Fibroblast of skin of right biceps (primary cell): ENCODE data around the gene EMC6.

ENCODE experiments used
- DNase-seq: peaks from one replicate; pipeline ENCODE4 v3.0.0-alpha.2; 2013

The EMC6 gene

GRCh38 chr17:3668279-3669084 lies at the start of gene EMC6, which contains the start of gene TAX1BP3:
Gene EMC6, plus strand, starts transcription at chr17:3668812. Its CDS starts 335 bp downstream, at chr17:3669147.
Gene TAX1BP3, minus strand, starts transcription at chr17:3668578. Its CDS starts 52 bp downstream, at chr17:3668526.
- DNase-seq = peak; percentile 97

DNA sequence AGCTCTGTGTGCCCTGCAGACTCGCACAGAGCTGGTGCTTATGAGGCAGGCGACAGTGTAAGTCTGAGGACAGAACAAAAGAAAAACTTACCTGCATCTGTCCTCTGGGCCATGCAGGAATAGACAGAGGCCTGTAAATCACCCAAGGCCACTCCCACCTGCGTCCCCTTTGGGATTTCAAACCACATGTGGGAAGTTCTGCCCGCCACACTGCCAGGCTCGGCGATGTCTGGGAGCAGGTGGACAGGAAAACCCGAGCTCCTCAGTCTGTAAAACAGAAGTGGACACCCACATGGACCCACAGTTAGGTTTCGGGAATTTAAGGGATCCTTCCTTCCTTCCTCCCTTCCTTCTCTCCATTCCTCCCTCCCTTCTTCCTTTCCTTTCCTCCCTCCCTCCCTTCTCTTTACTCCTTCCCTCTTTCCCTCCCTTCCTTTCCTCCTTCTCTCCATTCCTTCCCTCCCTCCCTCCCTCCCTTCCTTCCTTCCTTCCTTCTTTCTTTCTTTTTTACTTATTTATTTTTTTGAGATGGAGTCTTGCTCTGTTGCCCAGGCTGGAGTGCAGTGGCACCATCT lies 47.4 kb upstream of the EMC6 start:
- DNase-seq = no peak

GRCh38 chr17:3622977-3623594 lies 45.5 kb upstream of the EMC6 start:
- no peak for DNase-seq

GRCh38 chr17:3626831-3627768 lies 41.5 kb upstream of the EMC6 start:
- DNase-seq = no peak

DNA sequence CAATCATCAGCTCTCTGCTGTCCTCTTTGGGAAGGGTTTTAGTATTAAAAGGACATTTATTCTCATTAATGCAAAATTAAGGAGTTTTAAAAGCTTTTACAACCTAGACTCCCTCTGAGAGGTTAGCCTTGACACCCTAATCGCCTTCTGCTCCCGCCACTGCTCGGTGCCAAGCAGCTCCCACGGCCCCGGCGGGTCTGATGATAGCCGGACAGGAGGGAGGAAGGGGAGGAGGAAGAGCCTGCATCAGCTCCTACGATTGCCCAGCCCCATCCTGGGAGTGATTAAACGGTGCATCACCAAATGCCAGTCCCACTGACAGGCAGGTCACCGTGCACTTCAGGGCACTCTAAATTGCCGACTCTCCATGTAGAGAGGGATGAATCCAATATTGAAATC lies 40.8 kb upstream of the EMC6 start:
- no peak for DNase-seq

DNA sequence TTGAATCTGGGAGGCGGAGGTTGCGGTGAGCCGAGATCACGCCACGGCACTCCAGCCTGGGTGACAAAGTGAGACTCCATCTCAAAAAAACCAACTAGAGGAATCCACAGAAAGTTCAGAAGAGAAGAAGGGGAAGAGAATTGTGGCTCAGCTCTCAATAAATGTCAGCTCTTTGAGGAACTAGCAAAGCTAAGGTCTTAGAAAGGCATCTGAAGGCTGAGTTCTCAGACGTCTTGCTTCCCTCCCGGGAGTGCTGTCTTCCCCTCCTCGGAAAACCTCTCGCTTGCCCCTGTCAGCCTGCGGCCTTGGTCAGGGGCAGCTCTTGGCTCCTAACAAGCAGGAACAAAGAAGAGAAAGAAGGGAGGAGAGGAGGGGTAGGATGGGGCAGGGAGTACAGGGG lies 37.8 kb upstream of the EMC6 start:
- no peak for DNase-seq

- no peak for DNase-seq
Observed at GRCh38 chr17:3632287-3632686, 36.3 kb upstream of the EMC6 start.

- DNase-seq = no peak
Observed at GRCh38 chr17:3635474-3636153, 33.0 kb upstream of the EMC6 start.

- peak; percentile 96 for DNase-seq
Observed at GRCh38 chr17:3636154-3636907, 32.3 kb upstream of the EMC6 start, which contains the start of the genes CTNS and SHPK. Gene CTNS, plus strand, starts transcription at chr17:3636760. Its CDS starts 3,447 bp downstream, at chr17:3640207. Gene SHPK, minus strand, starts transcription at chr17:3636250. Its CDS starts 31 bp downstream, at chr17:3636219.

GRCh38 chr17:3636908-3637373 lies 31.7 kb upstream of the EMC6 start:
- DNase-seq = no peak

GRCh38 chr17:3639981-3640596 lies 28.5 kb upstream of the EMC6 start:
- peak; percentile 43 for DNase-seq

DNA sequence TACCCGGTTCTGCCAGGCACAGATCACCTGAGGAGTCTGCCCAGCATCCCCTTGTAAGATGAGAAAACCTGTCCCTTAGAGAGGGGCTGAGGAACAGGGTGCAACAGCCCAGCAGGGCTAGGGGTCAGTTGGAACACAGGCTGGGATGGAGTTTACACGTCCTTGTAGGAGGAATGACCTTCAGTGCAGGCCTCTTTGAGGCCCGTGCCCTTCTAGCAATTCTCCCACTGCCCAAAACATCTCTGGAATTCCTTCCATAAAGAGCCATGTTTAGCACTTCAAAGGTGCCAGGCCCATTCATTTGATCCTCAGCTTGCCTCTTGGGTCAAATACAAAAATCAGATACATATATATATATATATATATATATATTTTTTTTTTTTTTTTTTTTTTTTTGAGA lies 27.6 kb upstream of the EMC6 start:
- DNase-seq = no peak

GRCh38 chr17:3641717-3642486 lies 26.7 kb upstream of the EMC6 start:
- no peak for DNase-seq

GRCh38 chr17:3643889-3644349 lies 24.7 kb upstream of the EMC6 start:
- no peak for DNase-seq

DNA sequence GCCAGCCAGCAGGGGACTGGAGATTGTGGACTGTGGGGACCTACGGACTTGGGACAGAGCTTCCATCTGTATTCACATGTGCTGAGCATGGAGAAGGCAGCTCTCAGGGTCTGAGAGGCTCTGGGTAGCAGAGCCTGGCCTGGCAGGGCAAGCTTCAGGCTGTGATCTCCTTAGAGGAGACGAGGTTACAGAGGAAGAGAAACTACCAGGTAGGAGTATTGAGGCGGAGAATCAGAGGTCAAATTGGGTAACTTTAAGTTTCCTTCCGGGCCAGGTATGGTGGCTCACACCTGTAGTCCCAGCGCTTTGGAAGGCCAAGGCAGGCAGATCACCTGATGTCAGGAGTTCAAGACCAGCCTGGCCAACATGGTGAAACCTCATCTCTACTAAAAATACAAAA lies 23.3 kb upstream of the EMC6 start:
- DNase-seq = no peak

DNA sequence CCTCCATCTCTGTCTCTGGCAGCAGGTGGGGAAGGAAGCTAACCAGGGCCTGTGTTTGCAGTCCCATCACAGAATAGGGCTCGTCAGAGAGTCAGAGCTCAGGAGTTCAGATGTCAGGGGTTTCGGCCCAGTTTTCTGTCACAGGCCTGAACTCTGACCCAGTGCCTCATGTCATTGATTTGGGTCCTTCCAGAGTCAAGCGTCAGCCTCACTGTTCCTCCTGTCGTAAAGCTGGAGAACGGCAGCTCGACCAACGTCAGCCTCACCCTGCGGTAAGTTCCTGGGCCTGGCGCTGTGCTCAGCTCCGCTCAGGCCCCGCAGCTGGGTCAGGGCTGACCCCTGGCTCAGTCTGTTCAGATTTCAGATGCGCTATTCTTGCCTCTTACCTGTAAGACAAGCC lies 21.4 kb upstream of the EMC6 start:
- DNase-seq = no peak

DNA sequence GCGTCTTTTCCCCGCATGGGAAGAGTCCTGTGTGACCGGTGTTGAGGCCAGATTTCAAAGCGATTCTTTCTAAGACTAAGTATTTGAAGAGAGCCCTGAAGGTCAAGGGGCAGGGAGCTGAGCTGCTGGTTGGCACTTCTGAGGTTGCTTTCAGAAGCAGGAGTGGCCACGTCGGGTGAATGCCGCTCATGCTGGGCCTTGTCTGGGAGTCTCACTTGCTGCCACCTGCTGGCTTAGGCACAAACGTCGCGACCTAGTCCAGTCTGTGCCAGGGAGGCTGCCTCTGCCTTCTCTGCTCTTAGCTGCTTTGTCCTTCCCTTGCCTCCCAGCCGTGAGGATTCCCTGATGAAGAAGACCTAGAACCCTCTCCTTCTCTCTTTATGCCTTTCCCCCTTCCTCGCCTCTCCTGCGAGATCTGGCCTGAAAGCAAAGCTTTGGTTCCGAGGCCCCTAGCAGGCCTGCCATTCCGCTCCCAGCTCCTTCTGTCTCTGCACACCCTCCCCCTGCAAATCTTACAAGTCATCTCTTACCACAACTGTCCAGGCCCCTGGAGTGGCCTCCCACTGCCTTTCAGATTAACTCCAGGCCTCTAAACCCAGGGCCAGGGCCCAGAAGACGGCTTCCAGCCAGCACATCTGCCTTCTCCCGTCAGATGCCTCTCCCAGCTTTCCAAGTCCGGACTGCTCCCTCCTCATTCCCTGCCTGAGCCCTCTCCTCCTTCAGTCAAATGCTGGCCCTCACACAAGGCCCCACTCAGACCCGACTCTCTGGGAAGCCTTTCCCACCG lies 20.6 kb upstream of the EMC6 start:
- peak; percentile 63 for DNase-seq

- no peak for DNase-seq
Observed at GRCh38 chr17:3655766-3656165, 12.8 kb upstream of the EMC6 start.

DNA sequence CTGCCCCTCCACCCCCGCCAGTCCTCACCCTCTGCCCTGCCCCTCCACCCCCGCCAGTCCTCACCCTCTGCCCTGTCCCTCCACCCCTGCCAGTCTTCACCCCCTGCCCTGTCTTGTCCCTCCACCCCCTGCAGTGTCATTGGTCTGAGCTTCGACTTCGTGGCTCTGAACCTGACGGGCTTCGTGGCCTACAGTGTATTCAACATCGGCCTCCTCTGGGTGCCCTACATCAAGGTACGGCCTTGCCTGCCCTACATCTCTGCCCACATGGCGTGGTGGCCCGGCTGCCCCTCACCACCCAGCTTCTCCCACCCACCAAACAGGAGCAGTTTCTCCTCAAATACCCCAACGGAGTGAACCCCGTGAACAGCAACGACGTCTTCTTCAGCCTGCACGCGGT lies 12.3 kb upstream of the EMC6 start:
- no peak for DNase-seq
